ENCODE results near the gene ASPN. TPM values are rescaled to one million over a fixed set of nuclear protein-coding genes. Genes with fewer than 3 reads are reported as not detected.
A peak's percentile ranks its signal among the peaks of the same experiment; 100 is the strongest.
"Not testable (repeated sequence)": the region's sequence is repeated elsewhere in the genome, so short reads cannot be mapped to it uniquely, and the experiment has no call there.

The ASPN gene
- total and polyA plus RNA-seq, 3 donors from 2014 or later, result 0.12 to 5.0 (median 0.39) TPM

DNA sequence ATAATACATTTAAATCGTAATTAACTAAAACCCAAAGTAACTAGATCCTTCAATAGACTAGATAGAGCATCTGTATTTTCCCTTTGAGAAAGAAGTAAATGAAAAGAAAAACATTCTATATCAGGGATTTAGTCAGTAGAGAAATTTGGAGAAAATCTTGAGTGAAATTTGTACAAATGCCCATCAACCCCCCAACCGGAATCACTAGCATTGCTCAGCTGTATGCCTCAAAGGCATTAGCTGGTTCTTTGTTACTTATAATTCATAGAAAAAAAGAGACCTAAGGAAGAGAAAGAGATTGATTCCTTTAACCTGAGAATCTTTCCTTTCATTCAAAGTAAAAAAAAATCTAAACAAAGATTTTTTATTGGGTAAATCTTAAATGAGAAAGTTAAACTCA, 58.7 kb downstream of the ASPN start:
- DNase-seq, result no peak
- intact Hi-C loops (cut with DNase I; ENCODE audit: low total_unique reads), result no loop called here
- Histone ChIP-seq H3K36me3 (ENCODE audit: low read depth, missing control alignments) (no peaks in the 10 kb centered on the region), H3K9me3 (no peaks in the 10 kb centered on the region), H3K4me1 (no peaks in the 10 kb centered on the region), H3K27ac (peak overlapping the region; percentile 28 to 70), H3K4me3 (peak overlapping the region; percentile 24 to 27), H3K27me3 (no peaks in the 10 kb centered on the region)
- TF ChIP-seq, protein P1, sequence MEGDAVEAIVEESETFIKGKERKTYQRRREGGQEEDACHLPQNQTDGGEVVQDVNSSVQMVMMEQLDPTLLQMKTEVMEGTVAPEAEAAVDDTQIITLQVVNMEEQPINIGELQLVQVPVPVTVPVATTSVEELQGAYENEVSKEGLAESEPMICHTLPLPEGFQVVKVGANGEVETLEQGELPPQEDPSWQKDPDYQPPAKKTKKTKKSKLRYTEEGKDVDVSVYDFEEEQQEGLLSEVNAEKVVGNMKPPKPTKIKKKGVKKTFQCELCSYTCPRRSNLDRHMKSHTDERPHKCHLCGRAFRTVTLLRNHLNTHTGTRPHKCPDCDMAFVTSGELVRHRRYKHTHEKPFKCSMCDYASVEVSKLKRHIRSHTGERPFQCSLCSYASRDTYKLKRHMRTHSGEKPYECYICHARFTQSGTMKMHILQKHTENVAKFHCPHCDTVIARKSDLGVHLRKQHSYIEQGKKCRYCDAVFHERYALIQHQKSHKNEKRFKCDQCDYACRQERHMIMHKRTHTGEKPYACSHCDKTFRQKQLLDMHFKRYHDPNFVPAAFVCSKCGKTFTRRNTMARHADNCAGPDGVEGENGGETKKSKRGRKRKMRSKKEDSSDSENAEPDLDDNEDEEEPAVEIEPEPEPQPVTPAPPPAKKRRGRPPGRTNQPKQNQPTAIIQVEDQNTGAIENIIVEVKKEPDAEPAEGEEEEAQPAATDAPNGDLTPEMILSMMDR (IDR thresholded peaks at IDR 0.05), result no peak
- no peak for TF ChIP-seq POLR2A (IDR thresholded peaks at IDR 0.05)
- 67 to 72% methylated on average over 2 of the region's 2 CpGs for WGBS, 2 donors

DNA sequence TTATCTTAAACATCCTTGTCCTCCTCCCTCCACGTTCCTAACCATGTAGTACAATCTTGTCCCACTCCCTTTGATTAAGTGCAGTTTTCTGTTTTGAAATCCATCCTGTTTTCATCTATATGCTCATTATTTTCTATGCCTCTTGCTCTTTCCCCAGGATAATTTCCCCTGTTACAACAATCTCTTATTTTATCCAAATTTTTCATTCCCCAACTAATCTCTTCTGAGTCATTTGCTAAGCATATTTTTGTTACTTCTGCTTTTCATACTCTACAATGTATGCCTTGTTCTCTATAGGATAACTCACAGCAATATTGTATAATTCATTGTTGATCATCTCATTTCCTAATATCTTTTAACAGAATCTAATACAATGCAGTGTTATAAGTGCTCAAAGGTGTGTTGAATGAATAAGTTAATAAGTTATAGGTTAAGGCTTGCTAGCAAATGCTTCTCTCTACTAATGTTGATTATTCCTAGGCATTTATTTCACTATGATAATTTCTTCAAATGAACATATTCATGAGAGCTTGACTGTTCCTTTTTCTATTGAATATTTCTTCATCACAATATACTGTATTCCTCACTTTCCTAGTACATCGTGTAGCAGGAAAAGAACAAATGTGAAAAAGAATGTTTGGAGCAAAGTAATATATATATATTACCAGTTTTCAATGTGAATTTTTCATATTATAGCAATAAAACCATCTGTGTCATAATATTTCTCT, 59.5 kb downstream of the ASPN start:
- H3K27ac ChIP-seq, result peak overlapping the region; percentile 28 to 70
- H3K27me3 ChIP-seq, result no peaks in the 10 kb centered on the region
- H3K9me3 ChIP-seq, result no peaks in the 10 kb centered on the region
- no peak for DNase-seq
- no peak for TF ChIP-seq POLR2A (IDR thresholded peaks at IDR 0.05)
- TF ChIP-seq, protein P1 (IDR thresholded peaks at IDR 0.05), result no peak
- H3K36me3 ChIP-seq (ENCODE audit: low read depth, missing control alignments), result no peaks in the 10 kb centered on the region
- WGBS, 2 donors, result 47 to 51% methylated on average over 2 of the region's 2 CpGs
- intact Hi-C loops (cut with DNase I; ENCODE audit: low total_unique reads), result no loop called here
- H3K4me3 ChIP-seq, result peak overlapping the region in 1 of 2 donors; percentile 24
- H3K4me1 ChIP-seq, result no peaks in the 10 kb centered on the region

DNA sequence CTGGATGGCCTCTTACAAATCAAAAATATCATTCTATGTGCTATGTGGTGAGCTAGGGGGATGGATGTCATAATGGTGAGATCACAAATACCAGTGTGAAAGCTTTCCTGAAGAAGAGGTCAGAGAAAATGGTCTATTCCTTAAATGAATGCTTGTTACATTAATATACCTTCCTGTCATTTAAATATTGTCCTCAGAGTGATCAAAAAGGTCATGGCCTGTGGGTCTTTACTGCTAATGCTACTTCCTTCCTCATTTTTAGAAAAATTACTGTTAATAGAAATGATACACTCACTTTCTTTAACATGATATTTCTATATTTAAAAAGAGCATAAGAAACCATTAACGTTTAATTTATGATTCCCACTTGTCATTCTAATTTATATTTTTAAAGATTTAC, 67.7 kb downstream of the ASPN start:
- no peak for DNase-seq
- intact Hi-C loops (cut with DNase I; ENCODE audit: low total_unique reads), result no loop called here
- no peak for TF ChIP-seq POLR2A (IDR thresholded peaks at IDR 0.05)
- TF ChIP-seq, protein P1 (IDR thresholded peaks at IDR 0.05), result no peak
- no peaks in the 10 kb centered on the region for H3K4me1 ChIP-seq
- no peaks in the 10 kb centered on the region for H3K36me3 ChIP-seq (ENCODE audit: low read depth, missing control alignments)
- no peaks in the 10 kb centered on the region for H3K9me3 ChIP-seq
- no peaks in the 10 kb centered on the region for H3K27me3 ChIP-seq
- no peak overlapping the region for H3K27ac ChIP-seq
- no peak overlapping the region for H3K4me3 ChIP-seq
- 76 to 81% methylated on average over 1 of the region's 1 CpG for WGBS, 2 donors

- H3K9me3 ChIP-seq; intact Hi-C loops (cut with DNase I; ENCODE audit: low total_unique reads); H3K4me3 ChIP-seq; DNase-seq; H3K4me1 ChIP-seq; H3K27me3 ChIP-seq; H3K27ac ChIP-seq; H3K36me3 ChIP-seq (ENCODE audit: low read depth, missing control alignments): not testable (repeated sequence)
- 55 to 67% methylated on average over 4 of the region's 4 CpGs for WGBS, 2 donors
These were observed 71.1 kb downstream of the ASPN start for GRCh38 chr9:92411157-92411556.

DNA sequence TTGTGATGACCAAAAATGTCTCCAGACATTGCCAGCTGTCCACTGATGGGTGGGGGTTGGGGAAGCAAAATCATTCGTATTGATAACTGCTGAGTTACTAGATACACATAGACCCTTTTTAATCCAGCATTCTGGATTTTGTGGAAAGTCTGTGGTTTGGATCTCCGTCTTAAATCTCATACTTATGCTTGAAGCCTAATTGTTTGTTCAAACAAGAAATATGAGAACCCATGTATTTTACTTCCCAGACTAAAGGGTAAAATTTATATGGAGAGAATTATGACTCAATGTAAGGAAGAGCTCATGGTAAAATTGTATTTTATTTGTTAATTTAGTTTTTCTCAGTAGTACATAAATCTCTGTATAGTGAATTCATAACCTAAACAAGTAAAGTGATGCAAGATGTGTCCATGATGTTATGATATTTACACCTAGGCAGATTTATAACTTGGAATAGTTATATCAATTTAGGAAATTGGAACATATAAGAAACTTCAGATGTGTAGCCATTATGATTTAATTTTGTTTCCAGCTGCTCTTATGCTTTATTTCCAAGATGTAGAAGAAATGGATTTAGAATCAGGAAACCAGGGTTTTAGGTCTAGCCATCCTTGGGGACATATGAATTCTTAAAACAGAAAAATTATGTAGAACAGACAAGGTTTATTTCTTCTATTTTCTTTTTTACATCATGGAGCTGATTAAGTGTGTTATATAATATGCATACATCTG, 73.4 kb downstream of the ASPN start:
- intact Hi-C loops (cut with DNase I; ENCODE audit: low total_unique reads), result no loop called here
- Histone ChIP-seq H3K4me3 (no peak overlapping the region), H3K27ac (no peak overlapping the region), H3K27me3 (no peaks in the 10 kb centered on the region), H3K4me1 (peaks cover 9% of the 10 kb centered on the region), H3K9me3 (no peaks in the 10 kb centered on the region), H3K36me3 (ENCODE audit: low read depth, missing control alignments) (no peaks in the 10 kb centered on the region)
- DNase-seq, result no peak
- TF ChIP-seq POLR2A (IDR thresholded peaks at IDR 0.05), result no peak
- TF ChIP-seq, protein P1 (IDR thresholded peaks at IDR 0.05), result no peak
- 86 to 96% methylated on average over 2 of the region's 2 CpGs for WGBS, 2 donors

Measured in testis (tissue), 3 donors.